MM.1S (cell line): ENCODE measurements around the gene HOXA2.

Experiments used
- DNase-seq: peaks from one replicate; pipeline ENCODE4 v3.0.0-alpha.2; 2015
- H2AFZ ChIP-seq: fragments of 300-600 bp; sonication (generic); 2 replicates; pipeline ENCODE4 v1.6.0; 2016; ENCODE audit warnings: antibody characterized with exemption, low read length
- H3F3A ChIP-seq: fragments of 300-600 bp; sonication (generic); 2 replicates; pipeline ENCODE4 v1.6.1; 2016; ENCODE audit warnings: mild to moderate bottlenecking, antibody characterized with exemption, low read length, moderate library complexity, mixed read lengths; ENCODE audit not compliant: insufficient read depth
- H3K27ac ChIP-seq: fragments of 300-600 bp; sonication (generic); 2 replicates; pipeline ENCODE4 v1.5.1; 2016; ENCODE audit warnings: mild to moderate bottlenecking, low read length
- H3K27me3 ChIP-seq: fragments of 300-600 bp; sonication (generic); replicated peaks from 2 replicates; pipeline ENCODE4 v1.6.0; 2016; ENCODE audit warnings: low read length; ENCODE audit not compliant: insufficient read depth
- H3K36me3 ChIP-seq: fragments of 300-600 bp; sonication (generic); replicated peaks from 2 replicates; pipeline ENCODE4 v1.6.1; 2016; ENCODE audit warnings: mild to moderate bottlenecking, low read length, mixed read lengths; ENCODE audit not compliant: insufficient read depth
- H3K4me1 ChIP-seq: fragments of 300-600 bp; sonication (generic); 2 replicates; pipeline ENCODE4 v1.6.1; 2016; ENCODE audit warnings: low read length, mixed read lengths
- H3K4me2 ChIP-seq: fragments of 300-600 bp; sonication (generic); 2 replicates; pipeline ENCODE4 v1.6.0; 2016; ENCODE audit warnings: low read depth, low read length
- H3K4me3 ChIP-seq: fragments of 300-600 bp; sonication (generic); 2 replicates; pipeline ENCODE4 v1.5.1; 2016; ENCODE audit warnings: low read length, mixed read lengths
- H3K79me2 ChIP-seq: fragments of 300-600 bp; sonication (generic); 2 replicates; pipeline ENCODE4 v1.6.1; 2016; ENCODE audit warnings: mixed run types, low read length, mixed read lengths
- H3K9ac ChIP-seq: fragments of 300-600 bp; sonication (generic); 2 replicates; pipeline ENCODE4 v1.6.1; 2016; ENCODE audit warnings: low read length, mixed read lengths
- H3K9me2 ChIP-seq: fragments of 300-600 bp; sonication (generic); replicated peaks from 2 replicates; pipeline ENCODE4 v1.6.1; 2016; ENCODE audit warnings: mild to moderate bottlenecking, low read length, mixed read lengths; ENCODE audit not compliant: insufficient read depth
- H3K9me3 ChIP-seq: fragments of 300-600 bp; sonication (generic); replicated peaks from 2 replicates; pipeline ENCODE4 v1.6.1; 2016; ENCODE audit warnings: mild to moderate bottlenecking, low read length, mixed read lengths; ENCODE audit not compliant: insufficient read depth
- H4K20me1 ChIP-seq: fragments of 300-600 bp; sonication (generic); 2 replicates; pipeline ENCODE4 v1.6.1; 2016; ENCODE audit warnings: mild to moderate bottlenecking, low read length, moderate library complexity, mixed read lengths; ENCODE audit not compliant: insufficient read depth
- EZH2 ChIP-seq: fragments of 300-600 bp; sonication (generic); optimal IDR thresholded peaks from 2 replicates; pipeline ENCODE3; 2017; ENCODE audit warnings: low read depth, mild to moderate bottlenecking, antibody characterized with exemption, low read length, mixed read lengths
- EZH2phosphoT487 ChIP-seq: fragments of 300-600 bp; sonication (generic); IDR thresholded peaks from 2 replicates; pipeline ENCODE4 v1.6.1; 2018; ENCODE audit warnings: antibody characterized with exemption, low read length
- TF ChIP-seq, protein P1 (sequence below): fragments of 300-600 bp; sonication (generic); IDR thresholded peaks from 2 replicates; pipeline ENCODE4 v1.5.1; 2016; ENCODE audit warnings: antibody characterized with exemption, low read length, mixed read lengths

HOXA2 gene

DNA sequence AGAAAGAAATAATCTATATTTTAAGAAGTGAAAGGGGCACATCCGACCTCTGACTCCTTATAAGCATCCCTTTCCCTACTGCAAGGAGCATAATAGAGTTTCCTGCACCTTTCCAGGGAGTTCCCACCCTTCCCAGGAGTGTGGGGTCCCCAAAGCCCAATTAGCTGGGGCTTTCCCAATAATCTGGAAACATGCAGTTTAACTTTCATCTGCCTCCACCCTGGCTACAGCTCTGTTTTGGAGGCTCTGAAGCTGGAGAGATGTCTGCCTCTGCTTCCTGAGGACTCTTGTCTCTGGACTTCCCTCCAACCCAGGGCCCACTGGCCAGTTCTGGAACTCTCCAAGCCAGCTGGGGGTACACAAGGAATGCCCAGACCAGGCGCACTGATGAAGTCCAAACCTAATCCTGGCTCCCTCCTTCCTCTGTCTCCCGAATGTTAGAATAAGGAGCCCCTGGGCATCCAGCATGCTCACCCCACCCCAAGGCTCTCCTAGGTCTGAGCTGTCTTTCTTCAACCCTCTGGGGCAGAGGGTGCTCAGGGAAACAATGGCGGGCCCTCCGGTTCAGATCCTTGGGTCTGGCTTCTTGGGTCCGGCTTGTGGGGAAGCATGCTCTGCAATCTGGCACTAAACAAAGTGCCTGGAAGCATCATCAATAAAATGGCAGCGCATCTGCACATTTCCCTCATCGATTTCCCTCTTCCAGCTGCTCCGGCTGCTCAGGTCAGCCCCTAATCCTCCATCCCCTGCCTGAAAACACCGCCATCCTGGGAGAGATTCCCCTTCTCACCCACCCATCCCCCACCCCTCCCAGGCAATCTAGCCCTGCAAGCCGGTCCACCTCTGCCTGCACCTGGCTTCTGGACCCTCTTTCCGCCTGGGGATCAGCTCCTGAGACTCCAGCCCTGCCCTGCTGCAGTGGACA is 14.7 kb upstream of the HOXA2 start:
- H3K79me2 ChIP-seq: no peaks in the 10 kb centered on the region
- no peaks in the 10 kb centered on the region for H3K9me2 ChIP-seq
- H3K4me3 ChIP-seq: no peak overlapping the region
- H3K36me3 ChIP-seq: no peaks in the 10 kb centered on the region
- no peak overlapping the region for H3K4me2 ChIP-seq
- H3F3A ChIP-seq: no peaks in the 10 kb centered on the region
- no peak for DNase-seq
- TF ChIP-seq, protein P1, sequence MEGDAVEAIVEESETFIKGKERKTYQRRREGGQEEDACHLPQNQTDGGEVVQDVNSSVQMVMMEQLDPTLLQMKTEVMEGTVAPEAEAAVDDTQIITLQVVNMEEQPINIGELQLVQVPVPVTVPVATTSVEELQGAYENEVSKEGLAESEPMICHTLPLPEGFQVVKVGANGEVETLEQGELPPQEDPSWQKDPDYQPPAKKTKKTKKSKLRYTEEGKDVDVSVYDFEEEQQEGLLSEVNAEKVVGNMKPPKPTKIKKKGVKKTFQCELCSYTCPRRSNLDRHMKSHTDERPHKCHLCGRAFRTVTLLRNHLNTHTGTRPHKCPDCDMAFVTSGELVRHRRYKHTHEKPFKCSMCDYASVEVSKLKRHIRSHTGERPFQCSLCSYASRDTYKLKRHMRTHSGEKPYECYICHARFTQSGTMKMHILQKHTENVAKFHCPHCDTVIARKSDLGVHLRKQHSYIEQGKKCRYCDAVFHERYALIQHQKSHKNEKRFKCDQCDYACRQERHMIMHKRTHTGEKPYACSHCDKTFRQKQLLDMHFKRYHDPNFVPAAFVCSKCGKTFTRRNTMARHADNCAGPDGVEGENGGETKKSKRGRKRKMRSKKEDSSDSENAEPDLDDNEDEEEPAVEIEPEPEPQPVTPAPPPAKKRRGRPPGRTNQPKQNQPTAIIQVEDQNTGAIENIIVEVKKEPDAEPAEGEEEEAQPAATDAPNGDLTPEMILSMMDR: no peak
- TF ChIP-seq EZH2phosphoT487: no peak
- no peak for TF ChIP-seq EZH2
- H3K27ac ChIP-seq: no peak overlapping the region
- H3K4me1 ChIP-seq: no peaks in the 10 kb centered on the region
- H2AFZ ChIP-seq: no peak overlapping the region
- peaks cover 22% of the 10 kb centered on the region; the same call in 1 of the 2 replicates for H3K27me3 ChIP-seq
- H3K9me3 ChIP-seq: no peaks in the 10 kb centered on the region
- H3K9ac ChIP-seq: no peak overlapping the region
- H4K20me1 ChIP-seq: no peaks in the 10 kb centered on the region

DNA sequence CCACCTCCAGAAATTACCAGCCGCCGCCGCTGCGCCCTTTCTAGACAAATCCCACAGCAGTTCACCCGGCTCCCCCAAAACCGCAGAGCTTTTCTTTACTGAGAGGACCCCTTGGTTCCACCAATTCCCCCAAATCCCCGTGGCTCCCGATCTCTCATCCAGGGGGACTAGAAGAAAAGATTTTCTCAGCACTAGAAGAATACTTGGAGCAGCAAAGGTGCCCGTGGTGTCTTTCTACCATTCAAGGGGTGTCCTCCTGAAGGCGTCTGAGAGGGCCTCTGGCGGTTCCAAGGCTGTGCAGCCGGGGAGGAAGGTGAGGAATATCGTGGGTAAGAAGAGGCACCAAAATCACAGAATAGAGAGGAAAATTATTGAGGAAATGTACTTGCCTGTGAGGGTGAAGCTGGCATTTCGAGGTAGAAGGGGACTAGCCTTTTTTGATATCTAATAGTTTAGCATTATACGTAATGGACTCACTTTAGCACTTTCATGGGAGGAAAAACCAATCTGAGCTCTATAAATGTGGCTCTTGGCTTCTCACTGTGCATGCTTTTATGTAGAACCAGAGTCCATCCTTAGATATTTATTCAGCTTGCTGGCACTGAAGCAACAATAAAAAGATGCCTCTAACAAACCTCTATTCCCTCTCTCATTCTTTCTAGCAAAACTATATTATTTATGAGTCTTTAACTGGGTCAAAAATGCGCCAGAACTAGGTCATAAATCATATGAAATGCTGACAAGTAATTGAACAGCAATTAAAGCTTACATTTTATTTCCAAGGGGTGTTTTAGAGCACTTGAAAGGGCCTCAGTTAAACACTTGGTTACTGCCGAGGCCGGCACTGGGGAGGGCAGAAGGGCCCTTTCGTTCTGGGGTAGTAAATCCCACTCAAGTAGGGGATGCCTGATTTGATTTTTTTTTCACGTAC is 13.8 kb upstream of the HOXA2 start:
- no peaks in the 10 kb centered on the region for H3F3A ChIP-seq
- H3K79me2 ChIP-seq: no peaks in the 10 kb centered on the region
- H3K27ac ChIP-seq: no peak overlapping the region
- H3K4me2 ChIP-seq: no peak overlapping the region
- TF ChIP-seq, protein P1: no peak
- TF ChIP-seq EZH2 (no peak), EZH2phosphoT487 (no peak)
- H4K20me1 ChIP-seq: no peaks in the 10 kb centered on the region
- H3K27me3 ChIP-seq: peaks cover 30% of the 10 kb centered on the region; the same call in 1 of the 2 replicates
- H2AFZ ChIP-seq: no peak overlapping the region
- H3K9ac ChIP-seq: no peak overlapping the region
- H3K36me3 ChIP-seq: no peaks in the 10 kb centered on the region
- no peak overlapping the region for H3K4me3 ChIP-seq
- DNase-seq: no peak
- H3K9me2 ChIP-seq: no peaks in the 10 kb centered on the region
- H3K9me3 ChIP-seq: no peaks in the 10 kb centered on the region
- H3K4me1 ChIP-seq: no peaks in the 10 kb centered on the region

DNA sequence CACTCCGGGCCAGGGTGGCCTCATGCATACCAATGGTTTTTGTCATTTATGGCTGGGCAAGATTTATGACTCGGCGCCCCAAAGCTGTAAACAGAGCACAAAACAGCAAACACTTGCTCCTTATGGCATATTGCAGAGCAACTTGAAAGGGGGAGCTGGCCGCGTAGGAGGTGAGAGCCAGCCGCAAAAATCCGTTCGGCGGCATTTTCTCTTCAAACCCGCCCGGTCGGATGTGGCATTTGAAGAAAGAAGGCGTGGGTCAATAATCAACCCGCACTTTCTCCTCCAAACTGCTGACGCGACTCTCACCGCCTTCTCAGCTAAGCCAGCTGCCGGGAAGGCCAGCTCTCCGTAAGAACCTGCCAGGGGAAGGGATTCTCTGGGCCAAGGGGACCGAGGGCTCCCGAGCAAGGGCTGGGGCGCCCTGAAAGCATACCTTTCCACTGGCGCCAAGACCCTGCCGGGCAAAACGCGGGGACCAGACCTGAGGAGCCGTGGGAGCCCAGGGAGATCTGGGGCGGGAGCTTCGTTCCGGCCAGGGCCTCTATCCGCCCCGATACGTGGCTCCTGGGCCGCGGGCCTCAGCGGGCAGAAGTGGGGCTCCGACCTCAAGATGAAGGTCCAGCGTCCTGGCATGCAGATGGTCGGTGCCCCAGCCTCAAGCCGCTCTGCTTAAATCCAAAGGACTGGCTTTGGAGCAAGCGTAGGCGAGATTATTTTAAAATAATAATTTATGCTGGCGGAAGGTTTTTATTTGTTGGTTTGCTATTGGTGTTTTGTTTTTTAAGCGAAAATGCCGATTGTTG is 12.9 kb upstream of the HOXA2 start:
- Histone ChIP-seq H4K20me1 (no peaks in the 10 kb centered on the region), H3K9ac (no peak overlapping the region), H3F3A (no peaks in the 10 kb centered on the region), H3K36me3 (no peaks in the 10 kb centered on the region), H3K9me2 (no peaks in the 10 kb centered on the region), H3K4me1 (no peaks in the 10 kb centered on the region), H3K79me2 (no peaks in the 10 kb centered on the region), H3K9me3 (no peaks in the 10 kb centered on the region), H3K27ac (no peak overlapping the region), H2AFZ (no peak overlapping the region), H3K4me2 (no peak overlapping the region), H3K4me3 (no peak overlapping the region), H3K27me3 (peaks cover 30% of the 10 kb centered on the region; the same call in 1 of the 2 replicates)
- no peak for DNase-seq
- TF ChIP-seq, protein P1: no peak
- TF ChIP-seq EZH2 (no peak), EZH2phosphoT487 (no peak)
